Panc1 (cell line): ENCODE measurements around the gene DMP1. TPM values are rescaled to one million over a fixed set of nuclear protein-coding genes. Genes with fewer than 3 reads are reported as not detected.

Source experiments
- ATAC-seq: fragments of 200-7000 bp; cut with Tn5 transposase; 2 replicates; pipeline ENCODE4 v1.9.1; 2020; ENCODE audit warnings: mild to moderate bottlenecking, moderate library complexity
- BruUV-seq: library from RNA; stranded (reverse); fragments of 400-500 nt; replicated peaks from 2 replicates; lab custom pipeline; 2021; lab: Mats Ljungman, UMichigan
- CTCF ChIA-PET: fragments of 300-600 bp; sonication (Branson Sonifier 250); formaldehyde crosslinking; loops from one replicate; lab custom pipeline; 2022; ENCODE audit warnings: antibody characterized with exemption; lab: Charles Lee
- POLR2A ChIA-PET: fragments of 300-600 bp; sonication (Branson Sonifier 250); formaldehyde crosslinking; loops from one replicate; lab custom pipeline; 2022; ENCODE audit warnings: antibody characterized with exemption; lab: Charles Lee
- DNase-seq: peaks from one replicate; pipeline ENCODE4 v3.0.0-alpha.2; 2010; ENCODE audit warnings: low read depth, low spot score
- H3K27ac ChIP-seq: 2 replicates; pipeline ENCODE4 v1.5.1; 2011; ENCODE audit warnings: mild to moderate bottlenecking, low read length, inconsistent platforms
- H3K27me3 ChIP-seq: fragments of 200-500 bp; sonication (Bioruptor generic); 2 replicates; pipeline ENCODE4 v1.6.0; 2014; ENCODE audit warnings: low read length, inconsistent platforms; ENCODE audit not compliant: control insufficient read depth, insufficient read depth
- H3K36me3 ChIP-seq: fragments of 200-500 bp; sonication (Bioruptor generic); 2 replicates; pipeline ENCODE4 v1.5.1; 2014; ENCODE audit warnings: inconsistent platforms, mild to moderate bottlenecking, low read length, moderate library complexity; ENCODE audit not compliant: control insufficient read depth, insufficient read depth
- H3K4me1 ChIP-seq: 2 replicates; pipeline ENCODE4 v1.5.1; 2011; ENCODE audit warnings: inconsistent platforms, mild to moderate bottlenecking, low read length, moderate library complexity; ENCODE audit not compliant: control insufficient read depth, insufficient read depth
- H3K4me3 ChIP-seq, 2 experiments: 2 replicates each; pipeline ENCODE4 v1.5.1; 2011 to 2012; ENCODE audit warnings: low read depth in 2 of 2, low read length in 2 of 2, mild to moderate bottlenecking in 2 of 2, inconsistent platforms in 1 of 2, moderate library complexity in 1 of 2
- H3K9me3 ChIP-seq: fragments of 200-500 bp; sonication (Bioruptor generic); 2 replicates; pipeline ENCODE4 v1.5.1; 2014; ENCODE audit warnings: low read depth, mild to moderate bottlenecking, inconsistent platforms, low read length, moderate library complexity; ENCODE audit not compliant: control insufficient read depth, insufficient read depth
- POLR2AphosphoS5 ChIP-seq: IDR thresholded peaks from 2 replicates; pipeline ENCODE4 v1.6.1; 2012; ENCODE audit warnings: mild to moderate bottlenecking, low read depth, low read length, moderate library complexity
- REST ChIP-seq, 2 experiments: IDR thresholded peaks; 2 replicates each; pipeline ENCODE4 v1.6.1; 2011 to 2012; ENCODE audit warnings: low read depth in 2 of 2, control low read depth in 1 of 2, low read length in 1 of 2, mild to moderate bottlenecking in 1 of 2, moderate library complexity in 1 of 2; ENCODE audit not compliant: insufficient read depth in 1 of 2
- SIN3A ChIP-seq: IDR thresholded peaks from 2 replicates; pipeline ENCODE4 v1.6.1; 2012; ENCODE audit warnings: low read depth, mild to moderate bottlenecking, low read length, moderate library complexity, borderline replicate concordance; ENCODE audit not compliant: insufficient read depth
- TCF7L2 ChIP-seq: IDR thresholded peaks from 2 replicates; pipeline ENCODE4 v1.6.1; 2011; ENCODE audit warnings: mild to moderate bottlenecking, low read depth, low read length, inconsistent platforms
- in situ Hi-C: cut with HindIII; loops from 2 replicates; pipeline ENCODE4 v1.10.0; 2016; ENCODE audit warnings: low sequenced_read_pairs, low pct_unique_long_range_greater_than_20kb
- intact Hi-C: fragments of 100-400 bp; cut with micrococcal nuclease; formaldehyde crosslinking; loops from one replicate; pipeline ENCODE4 v1.10.0; 2022; ENCODE audit not compliant: unreplicated experiment
- total RNA-seq: library from RNA; stranded (reverse); gene quantifications from one replicate; pipeline ENCODE4 v1.2.1, GENCODE V29; 2021; ENCODE audit not compliant: unreplicated experiment
- TF ChIP-seq, protein P1 (sequence below): fragments of 450-650 bp; IDR thresholded peaks from 2 replicates; pipeline ENCODE4 v1.5.1; 2017; ENCODE audit warnings: mild to moderate bottlenecking

DMP1 gene
- total RNA-seq, 1 experiment from 2014 or later, result not detected

DNA sequence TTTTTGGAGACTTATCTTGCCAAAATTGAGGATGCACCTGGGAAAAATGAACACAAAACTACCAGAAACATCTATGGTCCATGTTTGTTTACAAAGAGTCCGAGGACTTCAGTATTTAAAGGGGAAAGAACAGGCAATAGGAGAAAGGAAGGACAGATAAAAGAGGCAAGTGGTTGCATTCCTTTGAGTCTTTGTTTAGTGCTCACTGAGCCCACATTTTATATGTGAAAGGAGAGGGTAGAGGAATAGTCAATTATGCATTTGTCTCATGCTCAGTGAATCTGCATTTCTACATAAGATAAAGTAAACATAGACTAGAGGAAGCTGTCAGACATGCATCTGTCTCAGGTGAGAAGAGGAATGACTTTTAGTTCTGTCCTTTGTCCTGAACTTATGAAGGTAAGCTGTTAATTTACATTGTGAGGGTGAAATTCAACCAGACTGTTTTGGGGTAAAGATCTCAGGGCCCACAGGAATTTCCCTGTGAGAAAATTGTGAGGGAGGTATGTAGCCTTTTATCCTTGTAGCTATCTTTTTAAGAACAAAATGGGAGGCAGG is 4.5 kb downstream of the DMP1 start:
- no peaks in the 10 kb centered on the region for H3K9me3 ChIP-seq
- ATAC-seq (no peak), DNase-seq (no peak)
- in situ Hi-C loops, result no loop called here
- ChIA-PET CTCF (no interaction called here), POLR2A (no interaction called here)
- TF ChIP-seq SIN3A (no peak), POLR2AphosphoS5 (no peak), REST (IDR thresholded peaks at IDR 0.05; ENCODE audit: insufficient read depth in 1 of 2, low read depth in 2 of 2, low read length in 1 of 2) (no peak), TCF7L2 (no peak)
- TF ChIP-seq, protein P1, sequence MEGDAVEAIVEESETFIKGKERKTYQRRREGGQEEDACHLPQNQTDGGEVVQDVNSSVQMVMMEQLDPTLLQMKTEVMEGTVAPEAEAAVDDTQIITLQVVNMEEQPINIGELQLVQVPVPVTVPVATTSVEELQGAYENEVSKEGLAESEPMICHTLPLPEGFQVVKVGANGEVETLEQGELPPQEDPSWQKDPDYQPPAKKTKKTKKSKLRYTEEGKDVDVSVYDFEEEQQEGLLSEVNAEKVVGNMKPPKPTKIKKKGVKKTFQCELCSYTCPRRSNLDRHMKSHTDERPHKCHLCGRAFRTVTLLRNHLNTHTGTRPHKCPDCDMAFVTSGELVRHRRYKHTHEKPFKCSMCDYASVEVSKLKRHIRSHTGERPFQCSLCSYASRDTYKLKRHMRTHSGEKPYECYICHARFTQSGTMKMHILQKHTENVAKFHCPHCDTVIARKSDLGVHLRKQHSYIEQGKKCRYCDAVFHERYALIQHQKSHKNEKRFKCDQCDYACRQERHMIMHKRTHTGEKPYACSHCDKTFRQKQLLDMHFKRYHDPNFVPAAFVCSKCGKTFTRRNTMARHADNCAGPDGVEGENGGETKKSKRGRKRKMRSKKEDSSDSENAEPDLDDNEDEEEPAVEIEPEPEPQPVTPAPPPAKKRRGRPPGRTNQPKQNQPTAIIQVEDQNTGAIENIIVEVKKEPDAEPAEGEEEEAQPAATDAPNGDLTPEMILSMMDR, result no peak
- H3K27me3 ChIP-seq, result no peaks in the 10 kb centered on the region
- BruUV-seq, result no TSS peak
- no peaks in the 10 kb centered on the region for H3K36me3 ChIP-seq
- H3K4me3 ChIP-seq, result no peak overlapping the region
- intact Hi-C loops, result no loop called here
- no peak overlapping the region for H3K27ac ChIP-seq
- no peaks in the 10 kb centered on the region for H3K4me1 ChIP-seq

GRCh38 chr4:87657525-87657924 is 7.4 kb downstream of the DMP1 start:
- Histone ChIP-seq H3K27me3 (no peaks in the 10 kb centered on the region), H3K36me3 (no peaks in the 10 kb centered on the region), H3K27ac (no peak overlapping the region), H3K4me1 (no peaks in the 10 kb centered on the region), H3K9me3 (no peaks in the 10 kb centered on the region), H3K4me3 (no peak overlapping the region)
- in situ Hi-C loops, result no loop called here
- intact Hi-C loops, result no loop called here
- BruUV-seq, result no TSS peak
- TF ChIP-seq POLR2AphosphoS5 (no peak), SIN3A (no peak), REST (IDR thresholded peaks at IDR 0.05; ENCODE audit: insufficient read depth in 1 of 2, low read depth in 2 of 2, low read length in 1 of 2) (no peak), TCF7L2 (no peak)
- TF ChIP-seq, protein P1, result no peak
- CTCF ChIA-PET, result no interaction called here
- ATAC-seq, result no peak
- no peak for DNase-seq
- POLR2A ChIA-PET, result no interaction called here
